Tibial artery (tissue), 4 donors: ENCODE data around the gene DNAJB14.

Source experiments
- DNase-seq, 2 donors: peaks; one replicate each; pipeline ENCODE4 v3.0.0-alpha.2; 2019
- H3K27ac ChIP-seq, 2 donors: fragments of 200-600 bp; sonication (generic) in 1 of 2; 1 replicate in 1 of 2; 2 replicates in 1 of 2; pipeline ENCODE4 v1.5.1; 2018 to 2019; ENCODE audit warnings: mild to moderate bottlenecking in 1 of 2
- H3K27me3 ChIP-seq, 2 donors: fragments of 200-600 bp; sonication (generic) in 1 of 2; one replicate each; pipeline versions ENCODE4 v1.5.1 to v1.6.0; 2016 to 2019
- H3K36me3 ChIP-seq, 3 donors: fragments of 200-600 bp; sonication (generic) in 2 of 3; one replicate each; pipeline ENCODE4 v1.5.1; 2016 to 2019; ENCODE audit warnings: mild to moderate bottlenecking in 2 of 3
- H3K4me1 ChIP-seq, 4 donors: fragments of 200-600 bp; sonication (generic) in 2 of 4; 1 replicate in 3 of 4; 2 replicates in 1 of 4; pipeline ENCODE4 v1.5.1; 2016 to 2019
- H3K4me3 ChIP-seq, 2 donors: fragments of 200-600 bp; sonication (generic) in 1 of 2; 1 replicate in 1 of 2; 2 replicates in 1 of 2; pipeline ENCODE4 v1.5.1; 2018 to 2019; ENCODE audit warnings: mild to moderate bottlenecking in 2 of 2
- H3K9me3 ChIP-seq, 3 donors: fragments of 200-600 bp; sonication (generic) in 1 of 3; one replicate each; pipeline ENCODE4 v1.5.1; 2016 to 2019
- CTCF ChIP-seq, 2 experiments: fragments of 200-600 bp in 1 of 2; fragments of 450-650 bp in 1 of 2; IDR thresholded peaks; one replicate each; pipeline ENCODE4 v1.5.1; 2017 to 2019; ENCODE audit warnings: antibody characterized with exemption in 2 of 2, mild to moderate bottlenecking in 1 of 2, moderate library complexity in 1 of 2
- intact Hi-C: fragments of 100-400 bp; cut with DNase I; formaldehyde crosslinking; loops from one replicate; pipeline ENCODE4 v1.15.0; 2023; ENCODE audit warnings: low total_unique reads

DNAJB14 gene

GRCh38 chr4:99856166-99856565, 90.3 kb downstream of the DNAJB14 start:
- Histone ChIP-seq H3K9me3 (no peaks in the 10 kb centered on the region), H3K4me3 (no peak overlapping the region), H3K4me1 (no peaks in the 10 kb centered on the region), H3K36me3 (no peaks in the 10 kb centered on the region), H3K27ac (no peak overlapping the region), H3K27me3 (peaks cover 0 to 3% of the 10 kb centered on the region in 2 donors)
- no peak for DNase-seq
- intact Hi-C loops = no loop called here
- TF ChIP-seq CTCF (IDR thresholded peaks at IDR 0.05) = no peak

GRCh38 chr4:99855678-99856077, 90.7 kb downstream of the DNAJB14 start:
- intact Hi-C loops = no loop called here
- no peaks in the 10 kb centered on the region for H3K36me3 ChIP-seq
- no peaks in the 10 kb centered on the region for H3K4me1 ChIP-seq
- peaks cover 0 to 3% of the 10 kb centered on the region in 2 donors for H3K27me3 ChIP-seq
- H3K4me3 ChIP-seq = no peak overlapping the region
- TF ChIP-seq CTCF (IDR thresholded peaks at IDR 0.05) = no peak
- H3K27ac ChIP-seq = no peak overlapping the region
- no peaks in the 10 kb centered on the region for H3K9me3 ChIP-seq
- no peak for DNase-seq

DNA sequence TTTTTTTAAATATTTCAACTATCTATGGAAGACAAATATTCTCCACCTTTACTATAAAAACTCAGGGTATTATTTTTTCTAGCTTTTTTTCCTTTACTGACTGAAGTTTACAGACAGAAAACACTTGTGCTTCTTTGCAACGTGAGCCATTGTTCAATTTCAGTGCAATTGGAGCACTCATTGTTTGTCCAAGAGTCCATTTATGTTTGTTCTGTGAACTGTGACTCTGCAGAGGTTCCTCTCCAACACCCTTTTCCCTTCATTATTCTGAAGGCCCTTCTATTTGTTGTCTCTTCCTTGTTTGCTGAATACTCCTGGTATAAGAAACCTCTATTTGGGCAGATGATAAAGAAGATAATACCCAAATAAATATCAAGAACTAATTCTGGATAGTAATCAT, 92.4 kb downstream of the DNAJB14 start:
- DNase-seq = no peak
- H3K4me3 ChIP-seq = no peak overlapping the region
- H3K4me1 ChIP-seq = no peaks in the 10 kb centered on the region
- no peaks in the 10 kb centered on the region for H3K27me3 ChIP-seq
- H3K9me3 ChIP-seq = no peaks in the 10 kb centered on the region
- H3K36me3 ChIP-seq = no peaks in the 10 kb centered on the region
- intact Hi-C loops = no loop called here
- no peak overlapping the region for H3K27ac ChIP-seq
- TF ChIP-seq CTCF (IDR thresholded peaks at IDR 0.05) = no peak

DNA sequence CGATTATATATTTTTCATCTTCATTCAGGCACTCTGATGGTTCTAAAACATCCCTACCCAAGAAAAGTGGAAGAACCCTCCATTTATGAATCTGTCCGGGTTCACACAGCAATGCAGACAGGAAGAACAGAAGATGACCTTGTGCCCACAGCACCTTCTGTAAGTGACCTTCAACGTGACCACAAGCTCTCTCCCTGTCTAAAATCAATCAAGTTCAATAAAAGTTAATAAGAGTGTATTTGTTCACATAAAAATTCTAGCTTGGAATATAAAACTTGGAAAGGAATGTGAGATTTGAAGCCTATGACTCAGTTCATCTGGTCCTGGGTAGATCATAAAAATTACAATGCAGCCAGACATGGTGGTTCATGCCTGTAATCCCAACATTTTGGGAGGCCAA, 93.2 kb downstream of the DNAJB14 start:
- H3K4me1 ChIP-seq = no peaks in the 10 kb centered on the region
- H3K27ac ChIP-seq = no peak overlapping the region
- no peaks in the 10 kb centered on the region for H3K36me3 ChIP-seq
- H3K27me3 ChIP-seq = no peaks in the 10 kb centered on the region
- no peak for TF ChIP-seq CTCF (IDR thresholded peaks at IDR 0.05)
- intact Hi-C loops = no loop called here
- no peak overlapping the region for H3K4me3 ChIP-seq
- no peaks in the 10 kb centered on the region for H3K9me3 ChIP-seq
- no peak for DNase-seq

DNA sequence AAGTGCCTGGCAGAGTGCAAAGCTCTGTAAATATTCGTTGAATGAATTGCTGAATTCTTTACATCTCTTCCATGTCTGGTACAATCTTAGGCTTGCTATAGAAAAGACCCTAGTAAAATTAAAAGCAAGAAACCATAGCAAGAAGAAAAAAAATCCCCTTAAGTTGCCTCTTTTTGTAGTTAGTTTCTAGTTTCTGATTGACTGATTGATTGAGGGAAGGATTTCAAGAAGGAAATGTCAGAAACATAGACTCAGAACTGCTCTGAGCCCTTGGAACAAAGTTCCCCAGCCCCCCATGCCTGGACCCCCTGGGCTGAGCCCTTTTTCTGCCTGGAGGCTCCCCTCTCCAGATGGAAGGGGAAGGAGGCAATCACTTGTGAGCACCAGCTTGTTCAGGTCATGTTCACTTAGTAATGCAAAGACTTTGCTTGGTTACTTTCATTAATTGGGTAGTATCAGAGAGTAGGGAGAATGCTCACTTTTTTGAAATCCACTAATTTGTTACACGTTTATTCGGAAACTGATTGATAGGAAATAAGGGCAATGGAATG, 94.1 kb downstream of the DNAJB14 start:
- DNase-seq = no peak
- no peak for TF ChIP-seq CTCF (IDR thresholded peaks at IDR 0.05)

GRCh38 chr4:99848591-99849001, 97.8 kb downstream of the DNAJB14 start:
- no peaks in the 10 kb centered on the region for H3K9me3 ChIP-seq

More for the DNA sequence above, 94.1 kb downstream of the DNAJB14 start:
- Histone ChIP-seq H3K27me3 (no peaks in the 10 kb centered on the region), H3K9me3 (no peaks in the 10 kb centered on the region), H3K4me3 (no peak overlapping the region), H3K36me3 (no peaks in the 10 kb centered on the region), H3K27ac (no peak overlapping the region), H3K4me1 (no peaks in the 10 kb centered on the region)
- intact Hi-C loops = no loop called here

More at GRCh38 chr4:99848591-99849001, 97.8 kb downstream of the DNAJB14 start:
- no peaks in the 10 kb centered on the region for H3K36me3 ChIP-seq
- no peak overlapping the region for H3K4me3 ChIP-seq
- H3K27me3 ChIP-seq = no peaks in the 10 kb centered on the region
- intact Hi-C loops = no loop called here
- DNase-seq = no peak
- TF ChIP-seq CTCF (IDR thresholded peaks at IDR 0.05) = no peak
- H3K27ac ChIP-seq = no peak overlapping the region
- H3K4me1 ChIP-seq = peaks cover 0 to 6% (median 0%) of the 10 kb centered on the region in 4 donors
